ENCODE data around the gene RMDN3. TPM values are rescaled to one million over a fixed set of nuclear protein-coding genes. Genes with fewer than 3 reads are reported as not detected.

The RMDN3 gene
- total RNA-seq, 2 donors from 2014 or later = 12.4 to 14.4 TPM

- Histone ChIP-seq H3K36me3 (peaks cover 34% of the 10 kb centered on the region), H3K4me1 (peaks cover 0 to 14% of the 10 kb centered on the region in 2 donors), H3K27ac (no peak overlapping the region), H3K27me3 (no peaks in the 10 kb centered on the region), H3K9me3 (no peaks in the 10 kb centered on the region), H3K4me3 (no peak overlapping the region)
- TF ChIP-seq CTCF (IDR thresholded peaks at IDR 0.05) = no peak
- DNase-seq (ENCODE audit: low spot score) = no peak
These were observed 3.3 kb downstream of the RMDN3 start for GRCh38 chr15:40751745-40752144.

DNA sequence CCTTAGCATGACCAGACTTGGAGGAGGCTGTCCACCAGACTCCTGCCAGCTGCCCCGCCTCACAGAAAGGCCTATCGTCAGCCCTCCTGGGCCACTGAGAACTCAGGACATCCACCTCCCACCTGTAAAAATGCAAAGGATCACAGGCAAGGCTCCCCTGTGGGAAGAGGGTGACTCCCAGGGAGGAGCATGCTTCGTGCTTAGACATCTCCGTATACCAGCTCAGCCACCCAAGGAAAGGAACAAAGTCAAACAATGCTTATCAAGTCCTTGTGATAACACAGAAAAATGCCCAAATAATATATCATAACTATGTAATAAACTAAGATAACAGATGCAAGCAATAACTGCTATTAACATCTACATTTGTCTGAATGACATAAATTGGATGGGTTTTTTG, 4.2 kb downstream of the RMDN3 start:
- TF ChIP-seq CTCF (IDR thresholded peaks at IDR 0.05) = no peak
- Histone ChIP-seq H3K4me1 (peaks cover 0 to 13% of the 10 kb centered on the region in 2 donors), H3K4me3 (no peak overlapping the region), H3K27me3 (no peaks in the 10 kb centered on the region), H3K9me3 (no peaks in the 10 kb centered on the region), H3K27ac (no peak overlapping the region), H3K36me3 (peaks cover 34% of the 10 kb centered on the region)
- no peak for DNase-seq (ENCODE audit: low spot score)

DNA sequence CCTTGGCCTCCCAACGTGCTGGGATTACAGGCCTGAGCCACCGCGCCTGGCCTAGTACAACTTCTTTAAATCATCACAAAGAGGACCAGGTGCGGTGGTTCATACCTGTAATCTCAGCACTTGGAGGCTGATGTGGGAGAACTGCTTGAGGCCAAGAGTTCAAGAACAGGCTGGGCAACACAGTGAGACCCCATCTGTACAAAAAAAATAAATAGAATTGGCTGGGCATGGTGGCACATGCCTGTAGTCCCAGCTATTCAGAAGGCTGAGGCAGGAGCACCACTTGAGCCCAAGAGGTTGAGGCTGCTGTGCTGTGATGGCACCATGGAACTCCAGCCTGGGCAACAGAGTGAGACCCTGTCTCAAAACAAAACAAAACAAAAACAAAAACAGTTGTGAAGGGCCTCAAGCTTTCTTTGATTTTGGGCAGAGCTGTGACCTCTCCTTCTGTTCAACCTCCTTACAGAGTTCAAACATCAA, 5.9 kb downstream of the RMDN3 start:
- Histone ChIP-seq H3K4me3 (no peak overlapping the region), H3K9me3 (no peaks in the 10 kb centered on the region), H3K36me3 (peaks cover 40% of the 10 kb centered on the region), H3K27me3 (no peaks in the 10 kb centered on the region), H3K4me1 (peaks cover 0 to 4% of the 10 kb centered on the region in 2 donors), H3K27ac (no peak overlapping the region)
- no peak for DNase-seq (ENCODE audit: low spot score)
- TF ChIP-seq CTCF (IDR thresholded peaks at IDR 0.05) = no peak

- Histone ChIP-seq H3K36me3 (peaks cover 43% of the 10 kb centered on the region), H3K27ac (no peak overlapping the region), H3K9me3 (no peaks in the 10 kb centered on the region), H3K4me1 (peaks cover 0 to 6% of the 10 kb centered on the region in 2 donors), H3K27me3 (no peaks in the 10 kb centered on the region), H3K4me3 (no peak overlapping the region)
- no peak for TF ChIP-seq CTCF (IDR thresholded peaks at IDR 0.05)
- no peak for DNase-seq (ENCODE audit: low spot score)
These were observed 7.1 kb downstream of the RMDN3 start for GRCh38 chr15:40747685-40748631.

DNA sequence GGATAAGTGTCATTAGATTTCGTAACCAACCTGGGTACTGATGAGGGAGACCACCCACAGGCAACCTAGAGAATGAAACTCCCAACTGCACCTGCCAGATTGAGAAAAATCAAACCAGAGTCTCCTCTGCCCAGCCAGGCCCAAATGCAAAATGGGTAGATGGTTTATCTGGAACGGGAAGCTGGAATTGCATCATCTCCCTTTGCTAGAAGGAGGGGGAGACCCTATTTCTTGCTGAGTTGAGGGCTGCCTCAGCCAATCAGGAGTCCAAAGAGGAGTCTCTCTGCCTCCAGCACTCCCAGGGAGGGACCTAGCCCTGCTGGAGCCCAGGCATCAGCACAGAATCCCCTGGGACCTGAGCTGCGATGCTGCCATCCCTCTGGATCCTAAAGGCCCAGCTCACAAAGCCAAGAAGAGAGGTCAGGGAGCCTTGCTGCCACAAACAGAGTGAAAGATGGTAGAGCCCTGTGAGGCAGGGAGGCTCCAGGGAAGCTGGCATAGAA, 8.1 kb downstream of the RMDN3 start:
- no peak for TF ChIP-seq CTCF (IDR thresholded peaks at IDR 0.05)
- Histone ChIP-seq H3K27ac (no peak overlapping the region), H3K27me3 (no peaks in the 10 kb centered on the region), H3K36me3 (peaks cover 45% of the 10 kb centered on the region), H3K4me3 (no peak overlapping the region), H3K9me3 (no peaks in the 10 kb centered on the region), H3K4me1 (peaks cover 0 to 6% of the 10 kb centered on the region in 2 donors)
- DNase-seq (ENCODE audit: low spot score) = no peak
